RPMI8226 (cell line): ENCODE data around the gene ESYT1.
"Not testable (repeated sequence)": the region's sequence is repeated elsewhere in the genome, so short reads cannot be mapped to it uniquely, and the experiment has no call there.

Experiments used
- DNase-seq: peaks from one replicate; pipeline ENCODE4 v3.0.0-alpha.2; 2015

ESYT1 gene

GRCh38 chr12:56129942-56130495 lies 2.0 kb downstream of the ESYT1 start:
- no peak for DNase-seq

- DNase-seq, result no peak
Observed at GRCh38 chr12:56130876-56131275, 2.8 kb downstream of the ESYT1 start.

GRCh38 chr12:56134897-56135296 lies 6.8 kb downstream of the ESYT1 start:
- DNase-seq, result no peak

- DNase-seq, result no peak
Observed at GRCh38 chr12:56137853-56138571, 9.9 kb downstream of the ESYT1 start.

GRCh38 chr12:56141946-56142784 lies 14.1 kb downstream of the ESYT1 start:
- no peak for DNase-seq

- DNase-seq, result no peak
Observed at GRCh38 chr12:56143217-56143616, 15.2 kb downstream of the ESYT1 start.

- DNase-seq, result no peak
Observed at GRCh38 chr12:56143870-56144269, 15.8 kb downstream of the ESYT1 start.

GRCh38 chr12:56145217-56145616 lies 17.1 kb downstream of the ESYT1 start:
- DNase-seq, result no peak

GRCh38 chr12:56146492-56147460 lies 18.7 kb downstream of the ESYT1 start:
- no peak for DNase-seq

- peak; percentile 23 for DNase-seq
Observed at GRCh38 chr12:56150563-56150962, 22.5 kb downstream of the ESYT1 start.

GRCh38 chr12:56151672-56152131 lies 23.6 kb downstream of the ESYT1 start:
- peak; percentile 82 for DNase-seq

GRCh38 chr12:56152132-56152755 lies 24.2 kb downstream of the ESYT1 start, which contains the start of gene MYL6B:
Gene MYL6B (plus strand): TSS chr12:56152587. CDS start chr12:56153919, 1,332 bp downstream.
- peak; percentile 96 for DNase-seq

GRCh38 chr12:56152756-56153677 lies 24.9 kb downstream of the ESYT1 start:
- DNase-seq, result peak; percentile 9

GRCh38 chr12:56153678-56154065 lies 25.6 kb downstream of the ESYT1 start:
- no peak for DNase-seq

GRCh38 chr12:56154246-56154771 lies 26.2 kb downstream of the ESYT1 start:
- no peak for DNase-seq

- DNase-seq, result no peak
Observed at GRCh38 chr12:56154818-56155217, 26.8 kb downstream of the ESYT1 start.

GRCh38 chr12:56155256-56155845 lies 27.3 kb downstream of the ESYT1 start:
- no peak for DNase-seq

GRCh38 chr12:56156464-56157200 lies 28.6 kb downstream of the ESYT1 start:
- not testable (repeated sequence) for DNase-seq
